Liver (tissue), 3 donors: ENCODE data around the gene CPS1.

Experiments used
- FOXA1 ChIP-seq: IDR thresholded peaks from 2 replicates; pipeline ENCODE4 v1.6.1; 2016; ENCODE audit warnings: antibody characterized with exemption
- FOXA2 ChIP-seq: IDR thresholded peaks from 2 replicates; pipeline ENCODE4 v1.6.1; 2016; ENCODE audit warnings: antibody characterized with exemption
- HNF4A ChIP-seq, 2 donors: conservative IDR thresholded peaks; 2 replicates each; pipeline ENCODE4 v1.6.1; 2016; ENCODE audit warnings: antibody characterized with exemption in 2 of 2, mild to moderate bottlenecking in 2 of 2
- MAX ChIP-seq: IDR thresholded peaks from 2 replicates; pipeline ENCODE4 v1.6.1; 2016; ENCODE audit warnings: antibody characterized with exemption
- RAD21 ChIP-seq, 2 donors: IDR thresholded peaks; 2 replicates each; pipeline ENCODE4 v1.6.1; 2016; ENCODE audit warnings: antibody characterized with exemption in 2 of 2, mild to moderate bottlenecking in 2 of 2
- RXRA ChIP-seq, 2 donors: IDR thresholded peaks; 2 replicates each; pipeline ENCODE4 v1.6.1; 2017 to 2018; ENCODE audit warnings: antibody characterized with exemption in 2 of 2, mild to moderate bottlenecking in 1 of 2
- SP1 ChIP-seq: IDR thresholded peaks from 2 replicates; pipeline ENCODE4 v1.6.1; 2018; ENCODE audit warnings: antibody characterized with exemption, mild to moderate bottlenecking
- TAF1 ChIP-seq: conservative IDR thresholded peaks from 2 replicates; pipeline ENCODE4 v1.6.1; 2016; ENCODE audit warnings: antibody characterized with exemption, mild to moderate bottlenecking
- YY1 ChIP-seq: IDR thresholded peaks from 2 replicates; pipeline ENCODE4 v1.6.1; 2016; ENCODE audit warnings: antibody characterized with exemption, mild to moderate bottlenecking
- TF ChIP-seq, protein P1 (sequence below): fragments of 150-350 bp; IDR thresholded peaks from 2 replicates; pipeline ENCODE4 v1.5.1; 2017; ENCODE audit warnings: improper control_type of control experiment, low read depth, low read length; ENCODE audit not compliant: missing input control
- TF ChIP-seq, protein P2 (sequence below): IDR thresholded peaks from 2 replicates; pipeline ENCODE4 v1.6.1; 2016; ENCODE audit warnings: antibody characterized with exemption
- donor health status: healthy.
- donor health status: healthy.

DNA sequence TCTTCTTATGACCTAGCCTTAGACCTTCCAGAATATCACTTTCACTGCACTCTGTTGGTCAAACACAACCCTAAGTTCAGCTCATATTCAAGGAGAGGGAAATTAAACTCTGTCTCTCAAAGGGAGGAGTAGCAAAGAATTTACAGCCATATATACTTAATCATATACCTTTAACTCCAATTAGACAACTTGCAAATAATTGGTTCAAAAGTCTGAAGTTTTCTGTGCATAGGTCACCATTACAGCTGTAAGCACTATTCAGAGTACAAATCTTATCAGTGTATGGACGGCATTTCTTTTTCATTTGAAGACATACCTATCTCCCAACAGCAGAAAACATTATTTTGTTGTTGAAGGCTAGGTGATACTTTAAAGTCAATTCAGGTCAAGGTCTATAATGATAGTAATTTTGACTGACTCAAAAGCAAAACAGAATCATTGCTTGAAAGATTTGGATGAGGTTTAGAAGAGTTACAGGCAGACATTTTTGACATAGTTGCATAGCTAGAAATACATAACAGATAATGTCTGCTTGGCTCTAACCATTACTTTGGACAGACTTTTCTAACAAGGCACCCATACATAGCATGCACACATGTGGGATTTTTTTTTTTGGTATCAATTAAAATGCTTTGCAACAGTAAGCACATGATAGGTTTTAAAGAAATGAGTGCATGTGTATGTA, 131.5 kb downstream of the CPS1 start:
- no peak for TF ChIP-seq RXRA (IDR thresholded peaks at IDR 0.05)
- TF ChIP-seq, protein P1, sequence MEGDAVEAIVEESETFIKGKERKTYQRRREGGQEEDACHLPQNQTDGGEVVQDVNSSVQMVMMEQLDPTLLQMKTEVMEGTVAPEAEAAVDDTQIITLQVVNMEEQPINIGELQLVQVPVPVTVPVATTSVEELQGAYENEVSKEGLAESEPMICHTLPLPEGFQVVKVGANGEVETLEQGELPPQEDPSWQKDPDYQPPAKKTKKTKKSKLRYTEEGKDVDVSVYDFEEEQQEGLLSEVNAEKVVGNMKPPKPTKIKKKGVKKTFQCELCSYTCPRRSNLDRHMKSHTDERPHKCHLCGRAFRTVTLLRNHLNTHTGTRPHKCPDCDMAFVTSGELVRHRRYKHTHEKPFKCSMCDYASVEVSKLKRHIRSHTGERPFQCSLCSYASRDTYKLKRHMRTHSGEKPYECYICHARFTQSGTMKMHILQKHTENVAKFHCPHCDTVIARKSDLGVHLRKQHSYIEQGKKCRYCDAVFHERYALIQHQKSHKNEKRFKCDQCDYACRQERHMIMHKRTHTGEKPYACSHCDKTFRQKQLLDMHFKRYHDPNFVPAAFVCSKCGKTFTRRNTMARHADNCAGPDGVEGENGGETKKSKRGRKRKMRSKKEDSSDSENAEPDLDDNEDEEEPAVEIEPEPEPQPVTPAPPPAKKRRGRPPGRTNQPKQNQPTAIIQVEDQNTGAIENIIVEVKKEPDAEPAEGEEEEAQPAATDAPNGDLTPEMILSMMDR = no peak
- no peak for TF ChIP-seq FOXA1
- no peak for TF ChIP-seq FOXA2
- TF ChIP-seq, protein P2, sequence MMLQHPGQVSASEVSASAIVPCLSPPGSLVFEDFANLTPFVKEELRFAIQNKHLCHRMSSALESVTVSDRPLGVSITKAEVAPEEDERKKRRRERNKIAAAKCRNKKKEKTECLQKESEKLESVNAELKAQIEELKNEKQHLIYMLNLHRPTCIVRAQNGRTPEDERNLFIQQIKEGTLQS = no peak
- TF ChIP-seq YY1 = no peak
- no peak for TF ChIP-seq HNF4A (conservative IDR thresholded peaks at IDR 0.05)
- TF ChIP-seq RAD21 (IDR thresholded peaks at IDR 0.05) = no peak
- TF ChIP-seq MAX = no peak
- TF ChIP-seq TAF1 = no peak
- TF ChIP-seq SP1 = no peak
